OCI-LY3 (cell line): ENCODE data around the gene SCN4B.

Source experiments
- EZH2phosphoT487 ChIP-seq: fragments of 200-600 bp; shearing (Covaris generic); IDR thresholded peaks from 2 replicates; pipeline ENCODE4 v1.6.1; 2018; ENCODE audit warnings: antibody characterized with exemption, mixed run types, low read depth
- TF ChIP-seq, protein P1 (sequence below): fragments of 200-600, 300-600 bp; sonication (generic); IDR thresholded peaks from 2 replicates; pipeline ENCODE4 v1.5.1; 2014; ENCODE audit warnings: antibody characterized with exemption, low read length, low read depth

GRCh38 chr11:118144301-118145268, 8.0 kb downstream of the SCN4B start:
- TF ChIP-seq, protein P1, sequence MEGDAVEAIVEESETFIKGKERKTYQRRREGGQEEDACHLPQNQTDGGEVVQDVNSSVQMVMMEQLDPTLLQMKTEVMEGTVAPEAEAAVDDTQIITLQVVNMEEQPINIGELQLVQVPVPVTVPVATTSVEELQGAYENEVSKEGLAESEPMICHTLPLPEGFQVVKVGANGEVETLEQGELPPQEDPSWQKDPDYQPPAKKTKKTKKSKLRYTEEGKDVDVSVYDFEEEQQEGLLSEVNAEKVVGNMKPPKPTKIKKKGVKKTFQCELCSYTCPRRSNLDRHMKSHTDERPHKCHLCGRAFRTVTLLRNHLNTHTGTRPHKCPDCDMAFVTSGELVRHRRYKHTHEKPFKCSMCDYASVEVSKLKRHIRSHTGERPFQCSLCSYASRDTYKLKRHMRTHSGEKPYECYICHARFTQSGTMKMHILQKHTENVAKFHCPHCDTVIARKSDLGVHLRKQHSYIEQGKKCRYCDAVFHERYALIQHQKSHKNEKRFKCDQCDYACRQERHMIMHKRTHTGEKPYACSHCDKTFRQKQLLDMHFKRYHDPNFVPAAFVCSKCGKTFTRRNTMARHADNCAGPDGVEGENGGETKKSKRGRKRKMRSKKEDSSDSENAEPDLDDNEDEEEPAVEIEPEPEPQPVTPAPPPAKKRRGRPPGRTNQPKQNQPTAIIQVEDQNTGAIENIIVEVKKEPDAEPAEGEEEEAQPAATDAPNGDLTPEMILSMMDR = no peak
- no peak for TF ChIP-seq EZH2phosphoT487
